Left hindlimb (tissue), 1 donor: ENCODE data around the gene MLANA.
"Not testable (repeated sequence)": the region's sequence is repeated elsewhere in the genome, so short reads cannot be mapped to it uniquely, and the experiment has no call there.

ENCODE experiments used
- DNase-seq: peaks from one replicate; pipeline ENCODE4 v3.0.0-alpha.2; 2018

Gene MLANA

GRCh38 chr9:5870020-5870339 is 20.7 kb upstream of the MLANA start:
- DNase-seq = no peak

- no peak for DNase-seq
Measured at GRCh38 chr9:5870691-5871090, 20.0 kb upstream of the MLANA start.

- no peak for DNase-seq
Measured at GRCh38 chr9:5871785-5872184, 18.9 kb upstream of the MLANA start.

GRCh38 chr9:5872511-5872910 is 18.2 kb upstream of the MLANA start:
- no peak for DNase-seq

GRCh38 chr9:5873439-5873838 is 17.2 kb upstream of the MLANA start:
- no peak for DNase-seq

- DNase-seq = no peak
Measured at GRCh38 chr9:5874048-5874447, 16.6 kb upstream of the MLANA start.

- no peak for DNase-seq
Measured at GRCh38 chr9:5876026-5876425, 14.7 kb upstream of the MLANA start.

GRCh38 chr9:5876711-5877110 is 14.0 kb upstream of the MLANA start:
- no peak for DNase-seq

GRCh38 chr9:5879419-5880181 is 11.1 kb upstream of the MLANA start:
- DNase-seq = no peak

- DNase-seq = not testable (repeated sequence)
Measured at GRCh38 chr9:5882244-5883012, 8.3 kb upstream of the MLANA start.

GRCh38 chr9:5884191-5884590 is 6.5 kb upstream of the MLANA start:
- no peak for DNase-seq

GRCh38 chr9:5886114-5886939 is 4.4 kb upstream of the MLANA start:
- peak; percentile 61 for DNase-seq

GRCh38 chr9:5892456-5893133 is 1.9 kb downstream of the MLANA start:
- DNase-seq = no peak

- DNase-seq = no peak
Measured at GRCh38 chr9:5893134-5893505, 2.4 kb downstream of the MLANA start.

- no peak for DNase-seq
Measured at GRCh38 chr9:5893591-5894236, 3.0 kb downstream of the MLANA start.

GRCh38 chr9:5894237-5894959 is 3.7 kb downstream of the MLANA start:
- DNase-seq = no peak

GRCh38 chr9:5895782-5896181 is 5.1 kb downstream of the MLANA start:
- DNase-seq = no peak

GRCh38 chr9:5896863-5897262 is 6.2 kb downstream of the MLANA start:
- no peak for DNase-seq

- DNase-seq = no peak
Measured at GRCh38 chr9:5897851-5898250, 7.2 kb downstream of the MLANA start.

GRCh38 chr9:5899292-5899691 is 8.6 kb downstream of the MLANA start:
- DNase-seq = no peak

- DNase-seq = no peak
Measured at GRCh38 chr9:5900622-5901021, 9.9 kb downstream of the MLANA start.

GRCh38 chr9:5902377-5902776 is 11.7 kb downstream of the MLANA start:
- no peak for DNase-seq
